Right lobe of liver (tissue), 6 donors: ENCODE data around the gene DECR2. TPM values are rescaled to one million over a fixed set of nuclear protein-coding genes. Genes with fewer than 3 reads are reported as not detected.

Experiments used
- ATAC-seq, 4 donors: fragments of 200-7000 bp; cut with Tn5 transposase; one replicate each; pipeline ENCODE4 v1.9.1; 2020; ENCODE audit warnings: mild to moderate bottlenecking in 4 of 4, moderate library complexity in 4 of 4
- DNase-seq, 3 donors: peaks; one replicate each; pipeline ENCODE4 v3.0.0-alpha.2; 2020
- H3K27ac ChIP-seq, 3 donors: fragments of 200-600 bp; one replicate each; pipeline ENCODE4 v1.8.0; 2022
- H3K27me3 ChIP-seq, 2 donors: fragments of 200-600 bp; one replicate each; pipeline ENCODE4 v1.8.0; 2022
- H3K36me3 ChIP-seq, 4 donors: fragments of 200-600 bp; sonication (generic) in 1 of 4; one replicate each; pipeline versions ENCODE4 v1.5.1 to v1.8.0; 2017 to 2022; ENCODE audit warnings: control low read depth in 1 of 4
- H3K4me1 ChIP-seq, 4 donors: fragments of 200-600 bp; sonication (generic) in 1 of 4; one replicate each; pipeline versions ENCODE4 v1.5.1 to v1.8.0; 2017 to 2022; ENCODE audit warnings: control low read depth in 1 of 4
- H3K4me3 ChIP-seq, 3 donors: fragments of 200-600 bp; one replicate each; pipeline ENCODE4 v1.8.0; 2022
- H3K9me3 ChIP-seq, 4 donors: fragments of 200-600 bp; sonication (generic) in 1 of 4; one replicate each; pipeline versions ENCODE4 v1.5.1 to v1.8.0; 2017 to 2022; ENCODE audit warnings: control low read depth in 1 of 4
- CTCF ChIP-seq, 4 donors: fragments of 200-600 bp in 3 of 4; fragments of 450-650 bp in 1 of 4; IDR thresholded peaks; one replicate each; pipeline versions ENCODE4 v1.5.1 to v1.8.0; 2016 to 2022; ENCODE audit warnings: antibody characterized with exemption in 4 of 4, mild to moderate bottlenecking in 2 of 4
- POLR2A ChIP-seq: fragments of 450-650 bp; IDR thresholded peaks from one replicate; pipeline ENCODE4 v1.6.1; 2017; ENCODE audit warnings: antibody characterized with exemption, mild to moderate bottlenecking
- WGBS: methylation state at CpG from one replicate; pipeline ENCODE4 v1.1.6; 2018; ENCODE audit warnings: low coverage, low lambda C conversion rate; ENCODE audit not compliant: insufficient coverage; ENCODE audit errors: missing lambda C conversion rate; 5-methylcytosine and 5-hydroxymethylcytosine counted together
- intact Hi-C, 2 donors: fragments of 100-400 bp; cut with DNase I; formaldehyde crosslinking; loops; one replicate each; pipeline versions ENCODE4 v1.11.2 to v1.14.1; 2022
- total RNA-seq, 6 experiments: library from RNA; depleted of rRNA in 2 of 6; stranded (reverse); fragments of >200 nt in 2 of 6; fragmentation: NEBNext Ultra II Directional in 3 of 6; extraction: Animal tissue kit (Norgen Biotek cat#: 25700) in 3 of 6; gene quantifications; one replicate each; pipeline versions ENCODE4 v1.1.0 to v1.2.4, GENCODE V29; 2016 to 2023
- donor health status: DM: no; HTN: yes; CAD: no.
- donor health status: DM: no; HTN: no; CAD: no.
- donor health status: DM: no; HTN: no; CAD: no.
- donor health status: DM: no; HTN: yes; CAD: no.
- donor health status: DM: no; HTN: yes; CAD: no.

Gene DECR2
- total RNA-seq, 6 experiments from 2014 or later = 73.6 to 169 (median 97.0) TPM

GRCh38 chr16:426906-427249, 25.2 kb downstream of the DECR2 start:
- H3K27me3 ChIP-seq = no peaks in the 10 kb centered on the region
- WGBS = 32% methylated on average over 7 of the region's 13 CpGs
- DNase-seq = no peak
- H3K9me3 ChIP-seq = no peaks in the 10 kb centered on the region
- no peak for ATAC-seq
- peak overlapping the region; percentile 58 to 75 (median 67) for H3K4me3 ChIP-seq
- no peak overlapping the region for H3K27ac ChIP-seq
- H3K4me1 ChIP-seq = peaks cover 0 to 31% (median 0%) of the 10 kb centered on the region in 4 donors
- intact Hi-C loops = no loop called here
- H3K36me3 ChIP-seq = no peaks in the 10 kb centered on the region
- TF ChIP-seq POLR2A (no peak), CTCF (IDR thresholded peaks at IDR 0.05) (no peak)

DNA sequence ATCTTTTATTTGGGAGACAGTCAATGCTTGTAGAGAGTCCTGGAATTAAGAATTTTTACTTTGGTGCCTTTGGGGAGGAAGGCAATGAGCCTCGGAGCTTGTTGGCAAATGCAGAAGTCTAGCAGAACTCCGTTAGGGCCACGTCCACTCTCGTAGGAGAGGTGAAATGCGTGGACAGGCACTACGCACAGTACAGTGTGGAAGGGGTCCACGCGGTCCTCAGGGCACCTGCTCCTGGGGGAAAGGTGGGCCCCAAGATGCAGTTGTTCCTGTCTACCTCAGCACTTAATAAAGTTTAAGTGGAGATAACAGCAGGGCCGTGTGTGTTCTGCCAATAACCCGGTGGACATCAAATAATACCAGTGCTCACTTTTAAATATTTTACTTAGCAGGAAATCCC, 25.6 kb downstream of the DECR2 start:
- DNase-seq (no peak), ATAC-seq (no peak)
- no peak overlapping the region for H3K27ac ChIP-seq
- H3K9me3 ChIP-seq = no peaks in the 10 kb centered on the region
- peaks cover 0 to 31% (median 0%) of the 10 kb centered on the region in 4 donors for H3K4me1 ChIP-seq
- H3K4me3 ChIP-seq = peak overlapping the region; percentile 58 to 75 (median 67)
- H3K36me3 ChIP-seq = no peaks in the 10 kb centered on the region
- TF ChIP-seq CTCF (IDR thresholded peaks at IDR 0.05) = no peak
- no peak for TF ChIP-seq POLR2A
- no peaks in the 10 kb centered on the region for H3K27me3 ChIP-seq
- intact Hi-C loops = no loop called here
- 34% methylated on average over 7 of the region's 10 CpGs for WGBS

GRCh38 chr16:430904-431303, 29.2 kb downstream of the DECR2 start:
- peaks cover 0 to 24% (median 0%) of the 10 kb centered on the region in 4 donors for H3K4me1 ChIP-seq
- no peak overlapping the region for H3K4me3 ChIP-seq
- H3K27ac ChIP-seq = no peak overlapping the region
- H3K27me3 ChIP-seq = no peaks in the 10 kb centered on the region
- WGBS = 87% methylated on average over 6 of the region's 7 CpGs
- TF ChIP-seq POLR2A = no peak
- no peak for TF ChIP-seq CTCF (IDR thresholded peaks at IDR 0.05)
- no peaks in the 10 kb centered on the region for H3K9me3 ChIP-seq
- ATAC-seq (no peak), DNase-seq (no peak)
- H3K36me3 ChIP-seq = no peaks in the 10 kb centered on the region
- intact Hi-C loops = no loop called here

- 87% methylated on average over 5 of the region's 6 CpGs for WGBS
- Histone ChIP-seq H3K27ac (no peak overlapping the region), H3K36me3 (no peaks in the 10 kb centered on the region), H3K4me3 (no peak overlapping the region), H3K27me3 (no peaks in the 10 kb centered on the region), H3K4me1 (no peaks in the 10 kb centered on the region), H3K9me3 (no peaks in the 10 kb centered on the region)
- intact Hi-C loops = no loop called here
- TF ChIP-seq CTCF (IDR thresholded peaks at IDR 0.05) (no peak), POLR2A (no peak)
- no peak for ATAC-seq
- no peak for DNase-seq
Observed at GRCh38 chr16:440627-441026, 38.9 kb downstream of the DECR2 start.

DNA sequence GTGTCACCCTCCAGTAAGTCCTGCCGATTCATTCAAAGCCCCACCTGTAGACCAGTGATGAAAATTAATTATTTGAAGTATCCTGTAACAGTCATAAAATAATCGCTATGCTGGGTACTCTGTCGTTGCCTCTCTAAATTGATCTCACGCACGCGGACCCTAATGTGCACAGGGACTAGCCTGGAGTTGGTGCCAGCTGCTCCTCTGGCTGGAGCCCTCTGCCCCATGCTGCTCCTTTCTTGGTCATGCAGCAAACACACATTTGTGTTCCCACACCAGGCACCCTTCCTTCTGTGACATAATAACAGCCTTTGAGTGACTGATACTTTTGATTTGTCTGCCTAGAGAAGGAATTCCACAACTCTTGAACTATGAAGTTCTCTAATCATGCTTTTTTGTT, 39.8 kb downstream of the DECR2 start:
- no peak for DNase-seq
- no peaks in the 10 kb centered on the region for H3K36me3 ChIP-seq
- no peaks in the 10 kb centered on the region for H3K27me3 ChIP-seq
- H3K9me3 ChIP-seq = no peaks in the 10 kb centered on the region
- WGBS = 97% methylated on average over 6 of the region's 6 CpGs
- TF ChIP-seq POLR2A (no peak), CTCF (IDR thresholded peaks at IDR 0.05) (no peak)
- no peaks in the 10 kb centered on the region for H3K4me1 ChIP-seq
- no peak for ATAC-seq
- no peak overlapping the region for H3K4me3 ChIP-seq
- no peak overlapping the region for H3K27ac ChIP-seq
- intact Hi-C loops = no loop called here
